ENCODE measurements around the gene PAXX.

The PAXX gene

DNA sequence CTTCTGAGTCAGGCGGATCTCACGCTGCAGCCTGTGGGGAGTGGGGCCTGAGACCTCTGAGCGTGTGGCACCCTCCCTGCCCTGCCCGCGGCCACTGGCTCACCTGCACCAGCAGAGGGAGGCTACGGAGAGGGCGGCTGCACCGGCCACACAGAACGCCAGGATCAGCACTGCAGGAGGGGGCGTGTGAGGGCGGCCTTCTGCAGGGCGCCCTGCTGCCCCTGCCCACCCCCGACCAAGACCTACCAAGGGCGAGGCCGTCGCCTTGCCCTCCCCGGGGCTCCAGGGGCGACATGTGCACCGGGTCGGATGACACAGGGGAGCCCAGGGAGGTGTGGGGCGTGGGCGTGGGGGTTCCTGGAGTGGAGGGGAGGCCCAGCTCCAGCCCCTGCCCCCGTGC, 48.3 kb downstream of the PAXX start:
- FAIRE-seq (no peak), DNase-seq (ENCODE audit: insufficient read length, low spot score) (no peak)
- TF ChIP-seq POLR2AphosphoS5 (IDR thresholded peaks at IDR 0.05; ENCODE audit: low read depth, low read length) (no peak), TAF1 (IDR thresholded peaks at IDR 0.05; ENCODE audit: low read depth, low read length) (no peak), PAX5 (IDR thresholded peaks at IDR 0.05; ENCODE audit: insufficient read depth, low read length, severe bottlenecking) (no peak), POLR2A (IDR thresholded peaks at IDR 0.05; ENCODE audit: low read depth, low read length) (no peak), SPI1 (IDR thresholded peaks at IDR 0.05; ENCODE audit: low read depth, low read length) (no peak), POU2F2 (IDR thresholded peaks at IDR 0.05; ENCODE audit: low read depth, low read length) (no peak)

DNA sequence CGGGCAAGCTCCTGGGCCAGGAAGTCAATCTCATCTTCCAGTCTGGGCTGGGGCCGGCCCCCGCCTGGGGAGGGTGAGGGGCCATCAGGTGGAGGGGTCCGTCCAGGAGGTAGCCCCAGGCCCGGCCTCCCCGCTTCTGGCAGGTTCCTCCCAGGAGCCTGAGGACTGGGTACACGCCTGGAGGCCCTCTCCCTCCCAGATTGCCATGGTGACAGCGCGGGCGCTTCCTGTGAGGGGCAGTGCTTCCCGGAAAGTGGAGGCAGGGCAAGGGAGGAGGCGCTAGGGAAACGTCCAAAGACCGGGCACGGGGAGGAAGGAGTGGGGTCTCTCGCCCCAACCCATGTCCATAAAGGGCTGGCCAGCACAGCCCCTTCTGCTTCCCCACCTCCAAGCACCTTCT, 48.9 kb downstream of the PAXX start:
- FAIRE-seq (no peak), DNase-seq (ENCODE audit: insufficient read length, low spot score) (no peak)
- no peak for TF ChIP-seq POLR2A (IDR thresholded peaks at IDR 0.05; ENCODE audit: low read depth, low read length)
- no peak for TF ChIP-seq PAX5 (IDR thresholded peaks at IDR 0.05; ENCODE audit: insufficient read depth, low read length, severe bottlenecking)
- TF ChIP-seq POU2F2 (IDR thresholded peaks at IDR 0.05; ENCODE audit: low read depth, low read length): no peak
- no peak for TF ChIP-seq SPI1 (IDR thresholded peaks at IDR 0.05; ENCODE audit: low read depth, low read length)
- TF ChIP-seq TAF1 (IDR thresholded peaks at IDR 0.05; ENCODE audit: low read depth, low read length): no peak
- no peak for TF ChIP-seq POLR2AphosphoS5 (IDR thresholded peaks at IDR 0.05; ENCODE audit: low read depth, low read length)

GRCh38 chr9:137042751-137043727, 50.8 kb downstream of the PAXX start:
- DNase-seq (ENCODE audit: insufficient read length, low spot score): no peak
- TF ChIP-seq SPI1 (IDR thresholded peaks at IDR 0.05; ENCODE audit: low read depth, low read length) (no peak), POLR2AphosphoS5 (IDR thresholded peaks at IDR 0.05; ENCODE audit: low read depth, low read length) (no peak), POLR2A (IDR thresholded peaks at IDR 0.05; ENCODE audit: low read depth, low read length) (no peak), TAF1 (IDR thresholded peaks at IDR 0.05; ENCODE audit: low read depth, low read length) (no peak), PAX5 (IDR thresholded peaks at IDR 0.05; ENCODE audit: insufficient read depth, low read length, severe bottlenecking) (no peak), POU2F2 (IDR thresholded peaks at IDR 0.05; ENCODE audit: low read depth, low read length) (no peak)
- no peak for FAIRE-seq

Data from GM12891 (cell line).